ENCODE results near the gene FCHSD2. TPM values are rescaled to one million over a fixed set of nuclear protein-coding genes. Genes with fewer than 3 reads are reported as not detected.

Gene FCHSD2
- total and polyA plus RNA-seq, 9 of the 15 experiments (the other 6 are each of a cell fraction or from before 2014, with no cell fraction given), result 1.8 to 14.7 (median 6.4) TPM

DNA sequence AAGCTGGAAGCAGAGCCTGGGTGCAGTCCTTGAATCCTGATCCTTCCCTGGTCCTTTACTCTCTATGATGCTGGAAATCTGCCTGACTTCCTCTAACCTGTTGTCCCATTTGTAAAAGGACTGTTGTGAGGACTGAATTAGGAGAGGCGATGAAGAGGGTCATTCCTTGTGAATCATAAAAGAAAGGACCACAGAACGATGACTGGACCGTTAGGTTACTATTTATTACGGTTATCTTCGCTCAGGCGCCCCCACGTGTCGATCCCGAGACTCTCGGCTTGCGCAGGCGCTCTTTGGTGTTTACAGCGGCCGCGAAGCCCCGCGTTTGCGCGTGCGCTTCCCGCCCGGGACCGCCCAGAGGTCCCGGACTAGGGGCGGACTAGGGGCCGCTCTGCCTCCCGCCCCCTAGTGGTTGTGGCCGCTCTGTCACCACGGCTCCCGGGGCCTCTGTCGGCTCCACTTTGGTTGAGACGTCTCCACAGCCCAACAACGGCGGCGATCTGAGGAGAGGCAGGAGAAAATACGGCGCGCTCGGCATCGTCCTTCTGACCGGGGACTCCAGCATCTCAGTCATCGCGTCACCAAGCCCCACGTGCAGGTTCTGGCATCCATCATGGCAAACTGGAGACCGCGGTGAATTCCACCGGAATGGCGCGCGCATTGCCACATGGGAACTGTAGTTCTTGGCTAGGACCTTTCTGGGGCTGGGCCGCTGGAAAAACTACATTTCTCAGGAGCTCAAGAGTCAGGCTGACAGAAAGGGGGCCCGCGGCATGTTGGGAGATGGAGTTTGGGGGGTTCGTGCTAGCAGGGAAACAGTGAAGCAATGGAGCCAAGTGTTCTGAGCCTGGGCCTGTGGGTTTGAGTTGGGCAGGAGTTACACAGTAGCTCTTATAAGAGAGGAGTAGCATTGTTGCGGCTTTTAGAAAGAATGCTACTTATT, 348.4 kb downstream of the FCHSD2 start, which contains the start of gene STARD10:
Gene STARD10, minus strand, starts transcription at position 623 of the 943 bp plus-strand sequence. CDS start 12,866 bp downstream, outside the sequence.
- no peaks in the 10 kb centered on the region for H3K9me3 ChIP-seq (replicated peaks; ENCODE audit: control insufficient read depth, insufficient read depth, low read depth, low read length)
- no peaks in the 10 kb centered on the region for H3K36me3 ChIP-seq (ENCODE audit: control insufficient read depth, insufficient read depth, low read length)
- peak within 1 kb of the TSS; percentile 70 to 90 for H3K9ac ChIP-seq (ENCODE audit: insufficient read depth in 1 of 2, low read depth in 2 of 2, low read length in 2 of 2)
- POLR2A ChIA-PET, result interaction anchor here (0.6 to 3.4 kb wide), 11 partner anchors 11 to 322 kb away, joined by 3 to 17 read pairs (median 3); partner anchors contain the start of gene ATG16L2
- ATAC-seq (peak; percentile 96), DNase-seq (ENCODE audit: extremely low read depth in 1 of 4, low spot score in 3 of 4) (peak; percentile 98 to 99 (median 99)), FAIRE-seq (peak; percentile 94)
- CTCF ChIA-PET (ENCODE audit: low intra/inter-chr PET ratio), result interaction anchor here (0.6 to 2.4 kb wide), 5 partner anchors 21 to 109 kb away, joined by 3 to 24 read pairs (median 3); partner anchors contain the start of gene ATG16L2
- intact Hi-C loops (cut with micrococcal nuclease) (loop anchor here (1.0 to 2.0 kb wide), 4 partner anchors 17 to 68 kb away; partner anchors contain the start of gene ARAP1), in situ Hi-C loops (cut with MboI) (no loop called here)
- no peaks in the 10 kb centered on the region for H4K20me1 ChIP-seq (replicated peaks; ENCODE audit: control insufficient read depth, insufficient read depth, low read length)
- peak within 1 kb of the TSS; percentile 90 for H3K4me2 ChIP-seq (ENCODE audit: insufficient read depth, low read length)
- peaks cover 2% of the 10 kb centered on the region for H3K9me1 ChIP-seq (ENCODE audit: control insufficient read depth, insufficient read depth, low read length)
- peaks cover 23 to 40% of the 10 kb centered on the region in 2 experiments; a peak in 4 of 5 replicates for H3K4me1 ChIP-seq (replicated peaks in 1 of 2; ENCODE audit: control insufficient read depth in 2 of 2, insufficient read depth in 2 of 2, low read length in 2 of 2)
- peak within 1 kb of the TSS; percentile 100 for H2AFZ ChIP-seq (ENCODE audit: low read depth, low read length)
- H3K27me3 ChIP-seq (ENCODE audit: control insufficient read depth in 2 of 2, insufficient read depth in 2 of 2, low read length in 2 of 2), result no peaks in the 10 kb centered on the region
- peaks cover 4% of the 10 kb centered on the region; the same call in 1 of the 3 replicates for H3K79me2 ChIP-seq (ENCODE audit: control insufficient read depth, insufficient read depth, low read length)
- TSS peak; percentile 76 for BruUV-seq (replicated peaks)
- peak within 1 kb of the TSS; percentile 72 for H3K4me3 ChIP-seq
- H3K27ac ChIP-seq (ENCODE audit: extremely low read depth, low read depth, low read length), result peak within 1 kb of the TSS; percentile 86
- 3% methylated on average over 52 of the region's 55 CpGs for WGBS (ENCODE audit: insufficient coverage, low coverage, missing lambda C conversion rate)
- peak; percentile 74 to 85 for TF ChIP-seq MAZ (CRISPR knock-in tag; conservative IDR thresholded peaks at IDR 0.05 in 1 of 2, IDR thresholded peaks at IDR 0.05 in 1 of 2)
- peak in 1 of 2 experiments; percentile 7; a peak in 1 of 4 replicates for TF ChIP-seq ETV6 (IDR thresholded peaks at IDR 0.05; ENCODE audit: borderline replicate concordance in 1 of 2, low read depth in 2 of 2, low read length in 1 of 2)
- TF ChIP-seq ETV6 (CRISPR knock-in tag; IDR thresholded peaks at IDR 0.05; ENCODE audit: borderline replicate concordance), result no peak
- peak; percentile 89 for TF ChIP-seq BHLHE40 (IDR thresholded peaks at IDR 0.05; ENCODE audit: low read length)
- TF ChIP-seq ZNF445 (CRISPR knock-in tag; IDR thresholded peaks at IDR 0.05; ENCODE audit: low read depth), result no peak
- TF ChIP-seq XRCC4 (IDR thresholded peaks at IDR 0.05; ENCODE audit: extremely low read depth, insufficient read depth, insufficient read length), result no peak
- TF ChIP-seq TCF7L2 (IDR thresholded peaks at IDR 0.05; ENCODE audit: low read depth, low read length), result no peak
- TF ChIP-seq PRMT5 (CRISPR knock-in tag; IDR thresholded peaks at IDR 0.05), result no peak
- TF ChIP-seq HNRNPLL (IDR thresholded peaks at IDR 0.05; ENCODE audit: low read depth, low read length, poor library complexity, severe bottlenecking), result peak; percentile 45
- TF ChIP-seq C11orf30 (IDR thresholded peaks at IDR 0.05; ENCODE audit: low read depth), result peak; percentile 87
- TF ChIP-seq, protein P1, sequence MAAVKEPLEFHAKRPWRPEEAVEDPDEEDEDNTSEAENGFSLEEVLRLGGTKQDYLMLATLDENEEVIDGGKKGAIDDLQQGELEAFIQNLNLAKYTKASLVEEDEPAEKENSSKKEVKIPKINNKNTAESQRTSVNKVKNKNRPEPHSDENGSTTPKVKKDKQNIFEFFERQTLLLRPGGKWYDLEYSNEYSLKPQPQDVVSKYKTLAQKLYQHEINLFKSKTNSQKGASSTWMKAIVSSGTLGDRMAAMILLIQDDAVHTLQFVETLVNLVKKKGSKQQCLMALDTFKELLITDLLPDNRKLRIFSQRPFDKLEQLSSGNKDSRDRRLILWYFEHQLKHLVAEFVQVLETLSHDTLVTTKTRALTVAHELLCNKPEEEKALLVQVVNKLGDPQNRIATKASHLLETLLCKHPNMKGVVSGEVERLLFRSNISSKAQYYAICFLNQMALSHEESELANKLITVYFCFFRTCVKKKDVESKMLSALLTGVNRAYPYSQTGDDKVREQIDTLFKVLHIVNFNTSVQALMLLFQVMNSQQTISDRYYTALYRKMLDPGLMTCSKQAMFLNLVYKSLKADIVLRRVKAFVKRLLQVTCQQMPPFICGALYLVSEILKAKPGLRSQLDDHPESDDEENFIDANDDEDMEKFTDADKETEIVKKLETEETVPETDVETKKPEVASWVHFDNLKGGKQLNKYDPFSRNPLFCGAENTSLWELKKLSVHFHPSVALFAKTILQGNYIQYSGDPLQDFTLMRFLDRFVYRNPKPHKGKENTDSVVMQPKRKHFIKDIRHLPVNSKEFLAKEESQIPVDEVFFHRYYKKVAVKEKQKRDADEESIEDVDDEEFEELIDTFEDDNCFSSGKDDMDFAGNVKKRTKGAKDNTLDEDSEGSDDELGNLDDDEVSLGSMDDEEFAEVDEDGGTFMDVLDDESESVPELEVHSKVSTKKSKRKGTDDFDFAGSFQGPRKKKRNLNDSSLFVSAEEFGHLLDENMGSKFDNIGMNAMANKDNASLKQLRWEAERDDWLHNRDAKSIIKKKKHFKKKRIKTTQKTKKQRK (IDR thresholded peaks at IDR 0.05; ENCODE audit: borderline replicate concordance, low read depth, low read length), result no peak
- TF ChIP-seq KAT2B (IDR thresholded peaks at IDR 0.05; ENCODE audit: low read depth, low read length), result peak; percentile 31

Measured in K562 (cell line).